NCI-H510A treated with DMSO at 0.1 percent for 48 hours (cell line): Measurements from ENCODE around the gene LEFTY1.
"Not testable (repeated sequence)": the region's sequence is repeated elsewhere in the genome, so short reads cannot be mapped to it uniquely, and the experiment has no call there.

ENCODE experiments used
- DNase-seq: peaks from one replicate; lab custom pipeline; 2025; lab: John Stamatoyannopoulos, UW

LEFTY1 gene

DNA sequence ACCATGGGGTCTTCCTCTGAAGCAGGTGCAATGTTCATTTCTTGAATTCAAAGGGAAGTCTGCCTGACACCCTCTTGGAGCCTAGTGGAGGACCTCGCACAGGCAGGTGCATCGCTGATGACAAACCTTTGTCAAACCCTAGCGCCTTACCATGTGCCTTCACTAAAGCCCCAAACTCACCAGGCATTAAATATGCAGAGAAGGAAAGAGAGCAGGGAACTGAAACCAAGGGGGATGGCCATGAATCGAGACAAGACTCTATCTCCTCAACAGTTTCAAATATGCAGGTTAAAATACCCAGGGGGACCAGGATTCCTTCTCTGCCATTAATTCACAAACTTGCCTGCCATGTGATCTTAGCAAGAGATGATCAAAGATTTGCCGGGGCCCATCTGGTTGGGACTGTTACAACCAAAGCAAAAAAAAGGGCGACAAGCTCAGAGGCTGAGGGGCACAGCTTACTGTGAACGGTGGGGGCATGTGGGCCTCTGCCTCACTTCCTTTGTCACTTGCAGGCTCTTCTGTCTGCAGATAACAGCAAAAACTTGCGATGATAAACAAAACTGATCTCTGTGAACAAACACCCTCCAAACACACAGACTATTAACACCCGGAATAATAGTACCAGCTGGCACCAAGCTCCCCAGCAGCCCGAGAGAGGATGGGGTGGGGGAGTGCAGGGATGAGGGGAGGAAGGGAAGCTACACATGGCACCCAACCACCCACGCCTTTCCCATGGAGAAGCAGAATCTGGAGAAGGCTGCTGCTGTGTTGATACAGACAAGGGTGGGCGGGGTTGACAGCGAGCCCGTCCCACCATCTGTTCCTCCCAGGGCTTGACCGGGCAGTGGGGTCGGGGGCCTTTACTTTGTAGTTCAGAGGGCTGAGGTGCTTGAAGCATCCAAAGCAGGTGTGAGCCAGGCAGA lies 40.7 kb downstream of the LEFTY1 start:
- DNase-seq, result peak; percentile 71

- peak; percentile 89 for DNase-seq
These were observed 41.3 kb downstream of the LEFTY1 start for GRCh38 chr1:225847610-225848009.

DNA sequence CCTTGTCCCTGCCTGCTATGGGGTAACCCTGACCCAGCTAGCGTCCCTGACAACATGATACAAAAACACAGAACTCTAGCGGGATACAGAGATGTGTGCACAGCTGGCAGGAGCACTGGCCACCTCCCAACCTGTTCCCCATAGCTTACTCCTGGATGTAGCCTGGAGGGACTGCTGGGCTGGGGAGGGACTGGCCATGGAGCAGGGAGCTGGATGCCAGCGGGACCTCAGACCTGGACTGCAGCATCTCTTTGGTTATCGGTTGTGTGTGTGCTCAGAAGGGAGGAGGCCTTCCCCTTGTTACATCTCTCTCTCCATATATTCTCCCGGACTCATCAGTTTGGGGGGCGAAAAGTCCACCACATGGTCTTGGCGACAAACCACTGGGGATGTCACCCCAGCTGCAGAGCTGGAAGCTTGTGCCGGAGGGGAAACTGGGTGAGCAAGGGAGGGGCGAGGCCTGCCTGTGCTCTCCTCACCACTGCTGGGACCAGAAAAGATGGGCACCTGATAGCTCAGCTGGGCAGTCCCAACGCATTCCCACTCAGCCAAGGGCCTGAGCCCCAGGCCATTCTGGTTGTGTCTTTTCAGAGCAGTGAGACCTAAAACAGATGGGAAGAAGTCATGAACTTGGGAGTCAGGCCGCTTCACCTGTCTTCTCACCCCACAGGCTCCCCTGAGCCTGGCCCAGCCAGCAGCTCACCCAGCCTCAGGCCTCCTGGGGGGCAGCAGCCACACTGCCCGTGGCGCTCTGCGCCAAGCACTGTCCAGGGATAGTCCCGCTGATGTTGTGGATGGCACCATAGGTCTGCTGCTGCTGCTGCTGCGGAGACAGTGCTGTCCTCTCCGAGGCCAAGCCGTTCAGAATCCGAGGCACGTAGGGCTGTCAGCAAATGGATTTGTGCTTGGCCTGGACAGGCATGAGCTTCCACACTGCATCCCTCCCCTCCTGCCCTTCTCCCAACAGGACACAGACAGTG lies 42.3 kb downstream of the LEFTY1 start:
- DNase-seq, result no peak

DNA sequence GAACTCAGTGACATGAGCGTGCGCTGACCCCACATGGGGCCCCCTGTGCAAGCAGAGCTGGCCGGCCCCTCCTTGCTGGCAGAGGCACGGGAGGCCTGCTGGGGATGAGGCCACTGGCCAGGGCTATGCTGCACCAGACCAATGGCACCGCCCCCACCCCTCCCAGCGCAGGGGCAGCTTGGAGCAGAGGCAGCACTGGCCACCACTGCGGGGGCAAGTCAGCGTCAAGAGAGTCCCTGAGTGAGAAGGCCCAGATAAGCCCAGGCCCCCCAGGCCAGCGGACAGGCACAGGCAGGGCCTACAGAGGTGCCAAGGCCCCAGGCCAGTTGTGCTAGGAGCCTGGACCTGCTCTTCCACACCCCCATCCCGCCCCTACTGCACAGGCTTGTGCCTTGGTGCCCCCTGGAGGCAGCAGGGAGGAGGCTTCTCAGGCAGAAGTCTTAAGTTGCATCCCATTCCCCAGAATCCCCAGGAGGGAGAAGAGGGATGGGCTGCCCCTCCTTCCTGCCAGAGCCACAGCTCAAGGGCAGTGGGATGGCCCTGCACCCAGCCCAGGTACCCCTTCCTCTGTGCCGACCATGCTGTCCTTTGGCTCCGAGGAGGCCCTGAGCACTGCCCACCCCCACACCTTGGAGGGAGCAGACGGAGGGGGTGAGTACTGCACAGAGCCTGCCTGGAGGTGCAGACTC lies 43.2 kb downstream of the LEFTY1 start:
- peak; percentile 35 for DNase-seq

DNA sequence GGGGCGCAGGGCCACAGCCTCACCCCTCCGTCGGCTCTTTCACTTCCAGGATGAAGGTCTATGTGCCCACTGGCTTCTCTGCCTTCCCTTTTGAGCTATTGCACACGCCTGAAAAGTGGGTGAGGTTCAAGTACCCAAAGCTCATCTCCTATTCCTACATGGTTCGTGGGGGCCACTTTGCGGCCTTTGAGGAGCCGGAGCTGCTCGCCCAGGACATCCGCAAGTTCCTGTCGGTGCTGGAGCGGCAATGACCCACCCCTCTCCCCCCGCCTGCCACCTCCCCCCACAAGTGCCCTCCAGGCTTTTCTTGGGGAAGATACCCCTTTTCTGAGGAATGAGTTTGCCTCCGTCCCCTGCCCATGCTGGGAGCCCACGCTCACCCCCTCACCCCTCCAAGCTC lies 43.8 kb downstream of the LEFTY1 start:
- DNase-seq, result no peak

DNA sequence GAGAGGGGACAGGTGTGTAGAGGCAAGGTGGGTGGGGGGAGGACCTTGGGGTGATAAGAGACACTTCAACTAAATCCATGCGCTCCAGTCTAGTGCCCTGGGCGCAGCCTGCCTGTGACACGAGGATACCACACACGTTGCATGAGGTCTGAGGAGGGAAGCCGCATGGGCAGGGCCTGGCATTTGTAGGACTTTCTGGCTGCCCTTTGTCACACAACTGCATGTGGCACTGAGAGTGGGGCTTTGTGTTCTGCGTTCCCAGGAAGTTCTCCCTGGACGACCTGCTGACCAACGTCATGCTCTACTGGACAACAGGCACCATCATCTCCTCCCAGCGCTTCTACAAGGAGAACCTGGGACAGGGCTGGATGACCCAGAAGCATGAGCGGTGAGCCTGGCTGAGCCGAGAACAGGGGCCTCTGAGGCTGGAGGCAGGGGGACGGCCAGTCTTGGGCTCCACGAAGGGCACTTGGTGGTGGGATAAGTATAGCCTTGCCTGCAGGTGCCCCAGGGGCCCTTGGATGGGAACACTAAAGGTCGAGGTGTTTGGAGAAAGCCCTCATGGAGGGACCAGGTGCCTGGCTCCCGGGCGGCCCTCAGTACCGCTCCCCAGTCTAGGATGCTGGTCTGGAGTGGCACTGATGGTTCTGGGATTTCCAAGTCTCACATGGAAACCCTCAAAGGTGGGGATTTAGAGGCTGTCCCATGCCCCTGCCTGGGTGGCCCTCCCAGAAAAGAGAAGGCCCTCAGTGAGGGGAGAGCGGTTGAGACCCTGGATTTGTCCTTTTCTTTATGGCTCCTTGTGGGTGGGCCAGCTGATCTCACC lies 44.5 kb downstream of the LEFTY1 start:
- no peak for DNase-seq

DNA sequence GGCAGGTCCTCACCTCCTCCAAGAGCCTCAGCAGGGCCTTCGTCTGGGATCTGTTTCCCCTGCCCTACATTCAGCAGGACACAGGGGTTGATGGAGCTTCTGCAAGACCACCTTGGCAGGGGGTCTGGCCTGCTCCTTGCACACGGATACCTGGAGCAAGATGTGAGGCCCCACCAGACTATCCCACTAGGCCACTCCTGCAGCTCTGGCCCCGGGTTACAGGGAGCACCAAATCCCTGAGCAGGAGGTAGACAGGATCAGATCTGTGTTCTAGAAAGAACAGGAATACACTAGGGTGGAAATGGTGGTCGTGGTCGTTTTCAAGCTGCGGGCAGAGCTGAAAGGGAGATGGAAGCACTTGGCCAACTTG lies 45.5 kb downstream of the LEFTY1 start:
- no peak for DNase-seq

GRCh38 chr1:225842788-225843425 lies 46.0 kb downstream of the LEFTY1 start:
- DNase-seq, result no peak

DNA sequence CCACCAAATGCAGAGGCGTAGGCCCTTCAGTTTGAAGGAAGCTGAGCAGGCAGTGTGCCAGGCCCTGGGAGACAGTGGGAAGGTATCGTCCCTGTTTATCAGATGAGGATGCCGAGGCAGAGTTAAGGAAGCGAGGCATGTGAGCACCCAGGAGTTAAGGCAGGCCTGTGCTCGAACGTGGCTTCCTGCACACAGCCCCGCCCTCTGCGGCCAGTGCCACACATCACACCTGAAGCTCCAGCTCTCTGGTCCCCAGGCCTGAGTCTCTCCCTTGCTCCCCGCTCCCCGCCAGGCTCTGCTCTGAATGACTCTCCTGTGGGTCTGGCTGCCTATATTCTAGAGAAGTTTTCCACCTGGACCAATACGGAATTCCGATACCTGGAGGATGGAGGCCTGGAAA lies 46.9 kb downstream of the LEFTY1 start:
- no peak for DNase-seq

DNA sequence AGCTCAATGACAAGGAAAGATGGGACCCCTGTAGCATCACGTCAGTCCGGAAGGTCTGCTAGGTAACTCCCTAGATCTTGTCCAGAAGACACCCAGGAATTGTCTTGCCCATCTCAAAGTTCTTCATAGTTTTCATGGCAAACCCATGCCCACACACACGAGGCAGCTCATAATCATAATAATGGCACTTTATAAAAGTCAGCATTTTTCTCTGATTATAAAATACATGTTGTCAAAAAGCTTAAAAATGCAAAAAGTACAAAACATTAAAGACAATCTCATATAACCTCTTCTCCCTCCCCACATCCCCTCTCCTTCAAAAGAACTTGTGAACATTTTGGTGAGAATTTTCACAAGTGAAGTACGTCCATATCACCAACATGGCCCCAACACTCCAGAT lies 48.2 kb downstream of the LEFTY1 start:
- DNase-seq, result no peak

- no peak for DNase-seq
These were observed 48.7 kb downstream of the LEFTY1 start for GRCh38 chr1:225840223-225840610.

DNA sequence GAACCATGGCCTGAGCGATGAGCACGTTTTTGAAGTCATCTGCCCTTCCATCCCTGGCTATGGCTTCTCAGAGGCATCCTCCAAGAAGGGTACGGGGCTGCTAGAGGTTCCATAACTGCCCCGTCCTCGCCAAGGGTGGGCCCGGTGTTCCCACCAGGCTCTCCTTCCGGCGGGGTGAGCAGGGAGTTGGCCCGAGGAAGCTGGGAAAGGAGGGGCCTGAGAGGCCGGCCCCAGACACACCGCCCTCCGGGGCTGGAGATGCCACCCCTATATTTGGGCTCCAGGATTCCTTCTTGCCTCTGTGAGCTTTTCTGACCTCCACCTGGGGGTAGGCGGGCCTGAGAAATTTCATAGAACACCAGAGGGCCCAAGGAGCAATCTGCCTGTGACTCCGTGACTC lies 50.2 kb downstream of the LEFTY1 start:
- no peak for DNase-seq

DNA sequence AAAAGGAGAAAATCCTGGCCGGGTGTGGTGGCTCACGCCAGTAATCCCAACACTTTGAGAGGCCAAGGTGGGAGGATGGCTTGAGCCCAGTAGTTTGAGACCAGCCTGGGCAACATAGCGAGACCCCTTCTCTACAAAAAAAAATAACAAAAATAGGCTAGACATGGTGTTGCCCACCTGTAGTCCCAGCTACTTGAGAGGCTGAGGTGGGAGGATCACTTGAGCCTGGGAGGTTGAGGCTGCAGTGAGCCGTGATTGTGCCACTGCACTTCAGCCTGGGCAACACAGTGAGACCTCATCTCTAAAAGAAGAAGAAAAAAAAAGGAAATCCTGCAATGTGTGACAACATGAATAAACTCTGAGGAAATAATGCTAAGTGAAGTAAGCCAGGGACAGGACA lies 52.6 kb downstream of the LEFTY1 start:
- not testable (repeated sequence) for DNase-seq
